RCC 7860 (cell line): ENCODE results near the gene TDRD9.

Experiments
- DNase-seq: peaks from one replicate; pipeline ENCODE4 v3.0.0-alpha.2; 2015; ENCODE audit warnings: low spot score
- FAIRE-seq: peaks from 2 replicates; lab custom pipeline; 2012; peaks lifted over from hg19 to GRCh38; lab: Jason Lieb, UNC

The TDRD9 gene

GRCh38 chr14:104020471-104020870, 92.2 kb downstream of the TDRD9 start:
- no peak for DNase-seq
- FAIRE-seq, result no peak

- no peak for FAIRE-seq
- DNase-seq, result no peak
Observed at GRCh38 chr14:104023325-104024055, 95.2 kb downstream of the TDRD9 start.

GRCh38 chr14:104025534-104025933, 97.3 kb downstream of the TDRD9 start:
- FAIRE-seq, result no peak

GRCh38 chr14:104026024-104026423, 97.8 kb downstream of the TDRD9 start:
- DNase-seq (no peak), FAIRE-seq (no peak)

More at GRCh38 chr14:104025534-104025933, 97.3 kb downstream of the TDRD9 start:
- no peak for DNase-seq

- FAIRE-seq (no peak), DNase-seq (no peak)
Observed at GRCh38 chr14:104030958-104031357, 102.7 kb downstream of the TDRD9 start.

- FAIRE-seq (no peak), DNase-seq (no peak)
Observed at GRCh38 chr14:104031384-104031783, 103.1 kb downstream of the TDRD9 start.

- FAIRE-seq (no peak), DNase-seq (no peak)
Observed at GRCh38 chr14:104034976-104035699, 106.9 kb downstream of the TDRD9 start.

- FAIRE-seq (no peak), DNase-seq (no peak)
Observed at GRCh38 chr14:104036212-104036611, 108.0 kb downstream of the TDRD9 start.

- FAIRE-seq, result no peak
- DNase-seq, result no peak
Observed at GRCh38 chr14:104037074-104037473, 108.8 kb downstream of the TDRD9 start.

GRCh38 chr14:104037903-104038302, 109.6 kb downstream of the TDRD9 start:
- DNase-seq, result no peak
- FAIRE-seq, result no peak

- DNase-seq, result no peak
- FAIRE-seq, result no peak
Observed at GRCh38 chr14:104039214-104039613, 111.0 kb downstream of the TDRD9 start.

- FAIRE-seq (no peak), DNase-seq (no peak)
Observed at GRCh38 chr14:104040539-104040938, 112.3 kb downstream of the TDRD9 start.

- FAIRE-seq (no peak), DNase-seq (no peak)
Observed at GRCh38 chr14:104041430-104042104, 113.3 kb downstream of the TDRD9 start.

- no peak for FAIRE-seq
- no peak for DNase-seq
Observed at GRCh38 chr14:104044016-104044415, 115.8 kb downstream of the TDRD9 start.

GRCh38 chr14:104047761-104048160, 119.5 kb downstream of the TDRD9 start:
- no peak for FAIRE-seq
- DNase-seq, result no peak

GRCh38 chr14:104048758-104049507, 120.7 kb downstream of the TDRD9 start:
- FAIRE-seq, result no peak

GRCh38 chr14:104049576-104050240, 121.5 kb downstream of the TDRD9 start:
- FAIRE-seq, result no peak
- no peak for DNase-seq

More at GRCh38 chr14:104048758-104049507, 120.7 kb downstream of the TDRD9 start:
- no peak for DNase-seq

GRCh38 chr14:104051092-104051813, 123.0 kb downstream of the TDRD9 start:
- FAIRE-seq (no peak), DNase-seq (no peak)

GRCh38 chr14:104054222-104054905, 126.1 kb downstream of the TDRD9 start:
- DNase-seq, result no peak
- FAIRE-seq, result no peak
